Tibial nerve (tissue), 4 donors: ENCODE measurements around the gene RBP4. TPM values are rescaled to one million over a fixed set of nuclear protein-coding genes. Genes with fewer than 3 reads are reported as not detected.
"Not testable (repeated sequence)": the region's sequence is repeated elsewhere in the genome, so short reads cannot be mapped to it uniquely, and the experiment has no call there.

Experiments
- DNase-seq, 2 donors: peaks; one replicate each; pipeline ENCODE4 v3.0.0-alpha.2; 2019; ENCODE audit warnings: low spot score in 2 of 2
- H3K27ac ChIP-seq, 4 donors: fragments of 200-600 bp; sonication (generic) in 3 of 4; one replicate each; pipeline ENCODE4 v1.5.1; 2017 to 2019; ENCODE audit warnings: mild to moderate bottlenecking in 1 of 4
- H3K27me3 ChIP-seq, 2 donors: fragments of 200-600 bp; sonication (generic) in 1 of 2; one replicate each; pipeline versions ENCODE4 v1.5.1 to v1.6.0; 2017 to 2019
- H3K36me3 ChIP-seq, 3 donors: fragments of 200-600 bp; sonication (generic); one replicate each; pipeline ENCODE4 v1.5.1; 2018 to 2019
- H3K4me1 ChIP-seq, 4 donors: fragments of 200-600 bp; sonication (generic) in 3 of 4; one replicate each; pipeline ENCODE4 v1.5.1; 2017 to 2019
- H3K4me3 ChIP-seq, 4 donors: fragments of 200-600 bp; sonication (generic) in 3 of 4; one replicate each; pipeline ENCODE4 v1.5.1; 2017 to 2019; ENCODE audit warnings: mild to moderate bottlenecking in 1 of 4, moderate library complexity in 1 of 4
- H3K9me3 ChIP-seq, 4 donors: fragments of 200-600 bp; sonication (generic) in 3 of 4; one replicate each; pipeline ENCODE4 v1.5.1; 2017 to 2019
- EP300 ChIP-seq, 2 donors: sonication (generic); formaldehyde crosslinking; IDR thresholded peaks; one replicate each; pipeline ENCODE4 v1.6.1; 2017; ENCODE audit warnings: antibody characterized with exemption in 2 of 2, mild to moderate bottlenecking in 1 of 2
- POLR2A ChIP-seq, 2 donors: fragments of 450-650 bp; IDR thresholded peaks; one replicate each; pipeline ENCODE4 v1.6.1; 2017; ENCODE audit warnings: antibody characterized with exemption in 2 of 2, mild to moderate bottlenecking in 2 of 2, moderate library complexity in 2 of 2
- WGBS, 2 donors: methylation state at CpG; one replicate each; pipeline ENCODE4 v1.1.5; 2018; 5-methylcytosine and 5-hydroxymethylcytosine counted together
- total RNA-seq, 4 donors: library from RNA; depleted of rRNA; stranded (reverse); fragments of >200 nt; gene quantifications; one replicate each; pipeline ENCODE4 v1.1.0, GENCODE V29; 2016
- TF ChIP-seq, protein P1 (sequence below), 5 experiments: fragments of 200-600 bp in 3 of 5; fragments of 450-650 bp in 2 of 5; sonication (generic) in 3 of 5; IDR thresholded peaks; one replicate each; pipeline ENCODE4 v1.5.1; 2016 to 2019; ENCODE audit warnings: antibody characterized with exemption in 5 of 5, mild to moderate bottlenecking in 3 of 5, moderate library complexity in 2 of 5

Gene RBP4
- total RNA-seq, 4 donors from 2014 or later = 92.0 to 127 (median 119) TPM

DNA sequence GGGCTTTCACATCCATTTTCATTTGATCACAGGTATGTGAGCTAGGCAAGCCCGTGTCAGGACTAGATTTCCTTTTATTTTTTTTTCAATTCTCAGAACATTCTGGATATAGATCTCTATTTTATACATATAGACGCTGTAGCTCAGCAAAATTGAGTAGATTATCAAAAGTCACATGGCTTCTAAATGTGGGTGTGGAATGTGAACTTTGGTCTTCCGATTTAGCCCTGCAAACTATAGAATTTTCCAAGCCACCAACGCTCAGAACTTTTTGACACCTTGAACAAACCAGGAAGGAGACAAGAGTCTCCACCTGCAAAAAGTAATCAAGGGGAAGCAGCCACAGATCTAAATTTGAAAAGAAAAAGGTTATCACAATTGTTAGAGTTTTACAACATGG, 50.4 kb downstream of the RBP4 start:
- Histone ChIP-seq H3K36me3 (no peaks in the 10 kb centered on the region), H3K4me1 (no peaks in the 10 kb centered on the region), H3K9me3 (no peaks in the 10 kb centered on the region), H3K4me3 (no peak overlapping the region), H3K27me3 (no peaks in the 10 kb centered on the region), H3K27ac (no peak overlapping the region)
- TF ChIP-seq, protein P1, sequence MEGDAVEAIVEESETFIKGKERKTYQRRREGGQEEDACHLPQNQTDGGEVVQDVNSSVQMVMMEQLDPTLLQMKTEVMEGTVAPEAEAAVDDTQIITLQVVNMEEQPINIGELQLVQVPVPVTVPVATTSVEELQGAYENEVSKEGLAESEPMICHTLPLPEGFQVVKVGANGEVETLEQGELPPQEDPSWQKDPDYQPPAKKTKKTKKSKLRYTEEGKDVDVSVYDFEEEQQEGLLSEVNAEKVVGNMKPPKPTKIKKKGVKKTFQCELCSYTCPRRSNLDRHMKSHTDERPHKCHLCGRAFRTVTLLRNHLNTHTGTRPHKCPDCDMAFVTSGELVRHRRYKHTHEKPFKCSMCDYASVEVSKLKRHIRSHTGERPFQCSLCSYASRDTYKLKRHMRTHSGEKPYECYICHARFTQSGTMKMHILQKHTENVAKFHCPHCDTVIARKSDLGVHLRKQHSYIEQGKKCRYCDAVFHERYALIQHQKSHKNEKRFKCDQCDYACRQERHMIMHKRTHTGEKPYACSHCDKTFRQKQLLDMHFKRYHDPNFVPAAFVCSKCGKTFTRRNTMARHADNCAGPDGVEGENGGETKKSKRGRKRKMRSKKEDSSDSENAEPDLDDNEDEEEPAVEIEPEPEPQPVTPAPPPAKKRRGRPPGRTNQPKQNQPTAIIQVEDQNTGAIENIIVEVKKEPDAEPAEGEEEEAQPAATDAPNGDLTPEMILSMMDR (IDR thresholded peaks at IDR 0.05) = no peak
- TF ChIP-seq POLR2A (IDR thresholded peaks at IDR 0.05) (no peak), EP300 (IDR thresholded peaks at IDR 0.05) (no peak)
- DNase-seq = no peak
- WGBS, 2 donors = 77 to 85% methylated on average over 4 of the region's 4 CpGs

DNA sequence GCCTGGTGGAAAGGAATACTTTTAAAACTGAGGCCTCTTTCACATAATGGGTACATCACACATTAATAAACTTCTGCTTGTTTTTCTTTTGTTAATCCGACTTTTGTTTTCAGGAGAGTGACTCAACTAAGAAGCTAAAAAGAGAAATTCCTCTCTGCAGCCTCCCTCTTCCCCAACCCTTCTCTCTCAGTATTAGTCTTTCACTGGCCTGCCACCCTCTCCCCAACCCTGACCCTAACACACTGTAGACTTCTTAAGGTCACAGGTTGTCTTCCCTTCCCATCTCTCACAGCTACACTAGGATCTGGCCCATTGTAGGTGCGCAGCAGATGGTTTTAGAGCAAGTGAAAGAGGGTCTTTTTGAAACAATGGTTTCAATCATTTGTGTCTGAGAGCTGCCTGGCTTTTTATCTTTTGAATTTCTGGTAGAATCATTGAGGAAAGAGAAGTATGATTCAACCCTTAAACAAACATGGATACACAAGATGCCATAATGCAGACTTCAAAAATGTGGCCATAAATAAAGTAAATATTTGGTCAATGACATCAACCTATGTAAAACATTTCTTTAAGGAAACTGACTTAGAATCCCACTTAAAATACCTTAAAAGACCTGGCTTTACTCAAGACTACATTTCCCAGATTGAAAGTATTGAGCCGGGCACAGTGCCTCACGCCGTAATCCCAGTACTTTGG, 52.5 kb downstream of the RBP4 start:
- DNase-seq = no peak
- no peaks in the 10 kb centered on the region for H3K9me3 ChIP-seq
- H3K4me1 ChIP-seq = no peaks in the 10 kb centered on the region
- TF ChIP-seq, protein P1 (IDR thresholded peaks at IDR 0.05) = no peak
- TF ChIP-seq EP300 (IDR thresholded peaks at IDR 0.05) = no peak
- no peak for TF ChIP-seq POLR2A (IDR thresholded peaks at IDR 0.05)
- H3K36me3 ChIP-seq = no peaks in the 10 kb centered on the region
- H3K27ac ChIP-seq = no peak overlapping the region
- H3K4me3 ChIP-seq = no peak overlapping the region
- WGBS, 2 donors = 90 to 95% methylated on average over 5 of the region's 5 CpGs
- no peaks in the 10 kb centered on the region for H3K27me3 ChIP-seq

DNA sequence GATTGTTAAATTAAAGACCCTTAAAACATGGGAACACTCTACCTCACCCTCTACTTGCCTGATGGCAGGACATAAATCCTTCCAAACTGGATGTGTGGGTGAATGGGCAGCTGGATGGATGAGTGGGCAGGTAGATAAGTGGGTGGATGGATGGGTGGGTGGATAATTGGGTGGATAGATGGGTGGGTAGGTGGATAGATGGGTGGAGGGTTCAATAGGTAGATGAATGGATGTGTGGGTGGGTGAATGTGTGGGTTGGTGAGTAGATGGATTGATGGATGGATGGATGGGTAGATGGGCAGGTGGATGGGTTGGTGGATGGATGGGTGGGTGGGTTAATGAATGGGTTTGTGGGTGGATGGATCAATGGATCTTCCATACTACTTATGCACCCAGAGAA, 53.5 kb downstream of the RBP4 start:
- Histone ChIP-seq H3K27me3 (no peaks in the 10 kb centered on the region), H3K4me3 (no peak overlapping the region), H3K27ac (no peak overlapping the region), H3K36me3 (no peaks in the 10 kb centered on the region), H3K9me3 (no peaks in the 10 kb centered on the region), H3K4me1 (peaks cover 0 to 2% (median 0%) of the 10 kb centered on the region in 4 donors)
- no peak for TF ChIP-seq POLR2A (IDR thresholded peaks at IDR 0.05)
- TF ChIP-seq, protein P1 (IDR thresholded peaks at IDR 0.05) = no peak
- no peak for TF ChIP-seq EP300 (IDR thresholded peaks at IDR 0.05)
- no peak for DNase-seq

DNA sequence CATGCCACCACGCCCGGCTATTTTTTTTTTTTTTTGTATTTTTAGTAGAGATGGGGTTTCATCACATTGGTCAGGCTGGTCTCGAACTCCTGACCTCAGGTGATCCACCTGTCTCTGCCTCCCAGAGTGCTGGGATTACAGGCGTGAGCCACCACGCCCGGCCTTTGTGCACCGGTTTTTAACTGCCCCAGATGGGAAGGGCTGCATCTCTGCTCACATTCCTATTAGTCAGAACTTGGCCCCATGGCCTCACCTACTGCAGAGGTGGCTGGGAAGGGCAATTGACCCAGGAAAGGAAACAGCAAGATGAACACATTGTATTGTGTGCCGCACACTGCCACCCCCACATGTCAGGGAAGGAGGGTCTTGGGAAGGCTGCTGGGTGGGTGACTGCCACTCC, 54.0 kb downstream of the RBP4 start:
- H3K27me3 ChIP-seq, H3K4me1 ChIP-seq, DNase-seq, H3K27ac ChIP-seq, H3K9me3 ChIP-seq, H3K4me3 ChIP-seq, H3K36me3 ChIP-seq: not testable (repeated sequence)
- 82 to 90% methylated on average over 8 of the region's 8 CpGs for WGBS, 2 donors

DNA sequence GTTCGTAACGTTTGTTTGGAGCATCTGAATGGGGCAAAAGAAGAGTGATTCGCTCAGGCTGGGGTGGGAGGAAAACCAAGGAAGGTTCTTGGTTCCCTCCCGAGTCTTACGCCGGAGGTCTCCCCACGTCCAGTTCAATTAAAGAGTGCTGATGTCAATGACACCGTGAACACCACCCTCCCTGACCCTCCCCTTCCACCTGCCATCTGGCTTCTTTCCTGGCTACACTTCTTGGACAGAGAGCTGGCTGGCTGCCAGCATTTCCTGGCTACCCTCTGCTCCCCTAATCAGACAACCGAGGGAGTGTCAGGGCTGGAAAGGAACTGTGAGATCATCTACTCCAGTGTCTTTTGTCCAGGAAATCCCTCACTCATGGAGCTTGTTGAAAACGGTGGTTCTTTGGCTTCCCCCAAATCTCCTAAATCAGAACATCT, 58.7 kb downstream of the RBP4 start:
- no peaks in the 10 kb centered on the region for H3K27me3 ChIP-seq
- H3K9me3 ChIP-seq = no peaks in the 10 kb centered on the region
- peaks cover 0 to 11% (median 2%) of the 10 kb centered on the region in 4 donors for H3K4me1 ChIP-seq
- DNase-seq = peak in 1 of 2 donors; percentile 27
- peak overlapping the region in 1 of 4 donors; percentile 17 for H3K27ac ChIP-seq
- no peaks in the 10 kb centered on the region for H3K36me3 ChIP-seq
- H3K4me3 ChIP-seq = peak overlapping the region in 2 of 4 donors; percentile 21 to 39
- TF ChIP-seq EP300 (IDR thresholded peaks at IDR 0.05) (no peak), POLR2A (IDR thresholded peaks at IDR 0.05) (no peak)
- TF ChIP-seq, protein P1 (IDR thresholded peaks at IDR 0.05) = no peak
- WGBS, 2 donors = 12 to 16% methylated on average over 10 of the region's 10 CpGs

Other genes with a start within 250 kb of the RBP4 start
- 10 to 100 TPM; 39.6 to 70.4 (median 59.2) TPM for gene MYOF, start 118.9 kb downstream of the RBP4 start, total RNA-seq
- gene CEP55, start 104.6 kb downstream of the RBP4 start, total RNA-seq = 1 to 10 TPM in 1 of 4 donors, under 1 TPM in 1, not detected in 2; 0.63 to 5.7 TPM
- 1 to 10 TPM in 2 of 4 donors, under 1 TPM in 2; 0.39 to 1.5 (median 0.97) TPM for gene FFAR4, start 34.6 kb downstream of the RBP4 start, total RNA-seq
- not detected for gene PDE6C, start 11.3 kb upstream of the RBP4 start, total RNA-seq
- gene FRA10AC1, start 101.4 kb upstream of the RBP4 start, total RNA-seq = 10 to 100 TPM; 14.1 to 25.5 (median 16.1) TPM
- gene LGI1, start 156.7 kb upstream of the RBP4 start, total RNA-seq = 10 to 100 TPM in 2 of 4 donors, 1 to 10 TPM in 2; 8.4 to 21.0 (median 14.1) TPM